GM21381 (cell line): Measurements from ENCODE around the gene PPP3CA.
A peak's percentile ranks its signal among the peaks of the same experiment; 100 is the strongest.
"Not testable (repeated sequence)": the region's sequence is repeated elsewhere in the genome, so short reads cannot be mapped to it uniquely, and the experiment has no call there.

ENCODE experiments used
- ATAC-seq: cut with Tn5 transposase; IDR thresholded peaks from one replicate; pipeline ENCODE4 v1.9.1; 2021; ENCODE audit warnings: mild to moderate bottlenecking, moderate library complexity; ENCODE audit not compliant: unreplicated experiment

Gene PPP3CA

DNA sequence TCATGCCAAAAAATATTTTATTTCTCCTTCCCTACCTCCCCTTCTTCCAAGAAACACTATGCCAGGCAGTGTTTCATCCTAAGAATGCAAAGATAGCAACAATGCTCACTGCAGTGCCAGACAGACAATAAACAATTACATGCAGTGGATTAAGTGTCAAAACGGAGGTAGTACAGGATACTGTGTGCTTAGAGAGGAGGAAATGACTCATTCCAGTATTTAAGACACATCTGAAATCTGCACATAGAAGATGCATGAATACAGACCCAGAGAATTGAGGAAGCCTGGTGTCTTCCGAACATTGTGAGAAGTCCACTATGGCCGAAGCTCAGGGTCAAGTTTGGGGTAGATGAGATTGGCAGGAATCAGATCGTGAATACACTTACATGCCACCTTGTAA, 326.4 kb downstream of the PPP3CA start:
- ATAC-seq, result peak; percentile 55

- ATAC-seq, result peak; percentile 58
These were observed 327.4 kb downstream of the PPP3CA start for GRCh38 chr4:101019941-101020401.

DNA sequence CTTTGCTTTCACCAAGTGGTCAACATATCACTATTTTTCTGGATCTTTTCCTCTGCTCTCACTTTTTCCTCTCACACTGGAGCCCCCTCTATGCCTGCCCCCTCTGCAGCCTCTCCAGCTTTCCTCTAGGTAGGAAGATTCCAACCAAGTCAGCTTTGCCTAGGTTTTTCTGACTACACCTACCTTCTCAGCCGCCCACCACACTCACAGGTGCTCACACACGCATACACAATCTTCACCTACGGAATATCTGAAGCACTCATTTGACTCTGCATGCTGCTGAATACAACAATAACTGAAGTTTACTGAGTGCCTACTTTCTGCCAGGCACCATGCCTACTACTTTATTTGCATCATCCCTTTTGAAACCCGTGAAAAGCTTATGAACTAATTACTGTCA, 328.0 kb downstream of the PPP3CA start:
- no peak for ATAC-seq

GRCh38 chr4:101018836-101019235, 328.5 kb downstream of the PPP3CA start:
- ATAC-seq, result peak; percentile 58

DNA sequence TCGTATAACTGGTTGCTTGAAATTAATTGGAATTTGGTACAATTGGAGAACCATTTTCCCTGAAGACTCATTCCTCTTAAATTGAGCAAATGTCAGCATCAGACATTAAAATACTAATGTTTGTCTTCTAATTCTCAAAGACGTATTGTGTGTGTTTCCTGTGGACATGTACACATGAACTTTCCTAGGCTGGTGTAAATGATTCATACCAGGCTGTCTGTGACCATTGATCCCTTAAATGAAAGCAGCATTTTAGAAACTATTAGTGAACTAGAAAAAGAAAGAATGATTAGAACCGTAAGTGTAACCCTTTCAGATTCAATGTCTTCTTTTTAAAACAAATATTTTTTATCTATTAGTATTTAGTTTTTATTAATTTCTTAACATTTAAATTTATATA, 332.9 kb downstream of the PPP3CA start:
- ATAC-seq, result peak; percentile 36

DNA sequence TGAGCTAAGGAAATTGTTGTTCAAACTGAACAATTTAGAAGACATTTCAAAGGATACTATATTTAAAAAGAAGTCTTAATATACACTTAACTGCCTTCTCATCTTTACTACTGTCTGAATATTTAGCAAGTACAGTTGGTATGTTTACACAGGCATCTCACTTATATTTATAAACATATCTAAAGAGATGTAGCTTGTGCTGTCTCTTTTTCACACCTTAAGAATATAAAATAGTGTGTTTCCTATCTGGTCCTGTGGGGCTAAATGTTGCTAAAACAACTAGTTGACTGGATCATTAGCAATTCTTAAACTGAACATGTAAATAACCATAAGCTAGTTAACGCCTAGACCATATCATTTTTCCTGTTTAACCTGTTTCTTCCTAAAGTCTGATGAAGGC, 336.3 kb downstream of the PPP3CA start:
- no peak for ATAC-seq

DNA sequence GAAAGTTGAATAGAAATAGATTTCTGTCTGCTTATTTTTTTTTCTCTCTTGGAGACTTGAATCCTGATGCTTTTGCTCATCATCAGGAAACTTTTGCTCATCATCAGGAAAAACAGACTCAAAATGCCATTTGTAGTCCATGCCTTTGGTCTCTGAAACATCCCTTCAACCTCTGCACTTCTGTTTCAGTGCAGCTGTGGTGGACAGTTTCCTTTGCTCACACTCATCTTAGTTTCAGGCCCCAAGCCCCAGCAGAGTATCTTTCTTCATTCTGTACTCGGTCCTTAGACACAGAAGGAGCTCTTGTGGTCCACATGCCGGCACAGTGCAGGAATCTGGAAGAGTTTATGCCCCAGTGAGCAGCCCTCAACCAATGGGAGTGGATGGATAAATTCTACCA, 337.9 kb downstream of the PPP3CA start:
- peak; percentile 70 for ATAC-seq

- no peak for ATAC-seq
These were observed 338.8 kb downstream of the PPP3CA start for GRCh38 chr4:101008503-101008902.

GRCh38 chr4:101005659-101006058, 341.7 kb downstream of the PPP3CA start:
- ATAC-seq, result no peak

DNA sequence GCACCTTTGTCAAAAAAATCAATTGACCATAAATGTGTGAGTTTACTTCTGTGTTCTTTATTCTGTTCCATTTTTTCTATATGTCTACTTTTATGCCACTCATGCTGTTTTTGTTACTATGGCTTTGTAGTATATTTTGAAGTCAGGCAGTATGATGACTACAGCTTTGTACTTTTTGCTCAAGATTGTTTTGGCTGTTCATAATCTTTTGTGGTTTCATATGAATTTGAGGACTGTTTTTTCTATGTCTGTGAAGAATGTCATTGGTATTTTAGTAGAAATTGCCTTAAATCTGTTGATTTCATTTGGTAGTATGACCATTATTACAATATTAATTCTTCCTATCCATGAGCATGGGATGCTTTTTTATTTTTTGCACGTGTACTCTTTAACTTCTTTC, 346.8 kb downstream of the PPP3CA start:
- no peak for ATAC-seq

GRCh38 chr4:100995671-100996070, 351.7 kb downstream of the PPP3CA start:
- ATAC-seq, result no peak

GRCh38 chr4:100995002-100995401, 352.3 kb downstream of the PPP3CA start:
- ATAC-seq, result not testable (repeated sequence)

- not testable (repeated sequence) for ATAC-seq
These were observed 355.8 kb downstream of the PPP3CA start for GRCh38 chr4:100991332-100992069.

- no peak for ATAC-seq
These were observed 357.9 kb downstream of the PPP3CA start for GRCh38 chr4:100989401-100989800.

DNA sequence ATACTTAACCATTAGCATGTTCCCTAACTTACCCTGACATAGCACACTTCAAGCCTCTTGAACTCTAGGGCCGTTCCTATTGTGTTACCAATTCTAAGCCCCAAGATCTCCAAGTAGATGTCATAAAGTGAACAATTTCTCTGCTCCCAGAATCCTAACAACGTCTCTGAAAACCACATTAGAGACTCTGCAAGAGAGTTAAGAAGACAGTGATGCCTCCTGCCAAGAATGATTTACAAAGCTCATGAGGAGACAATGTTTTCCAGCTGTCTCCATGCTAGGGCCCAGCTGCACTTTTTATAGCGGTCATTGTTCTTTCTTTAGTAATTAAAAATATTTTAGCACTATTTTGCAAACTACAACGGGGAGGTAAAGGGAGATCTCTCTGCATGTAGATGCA, 358.4 kb downstream of the PPP3CA start:
- ATAC-seq, result no peak

- ATAC-seq, result no peak
These were observed 360.9 kb downstream of the PPP3CA start for GRCh38 chr4:100986360-100986868.

DNA sequence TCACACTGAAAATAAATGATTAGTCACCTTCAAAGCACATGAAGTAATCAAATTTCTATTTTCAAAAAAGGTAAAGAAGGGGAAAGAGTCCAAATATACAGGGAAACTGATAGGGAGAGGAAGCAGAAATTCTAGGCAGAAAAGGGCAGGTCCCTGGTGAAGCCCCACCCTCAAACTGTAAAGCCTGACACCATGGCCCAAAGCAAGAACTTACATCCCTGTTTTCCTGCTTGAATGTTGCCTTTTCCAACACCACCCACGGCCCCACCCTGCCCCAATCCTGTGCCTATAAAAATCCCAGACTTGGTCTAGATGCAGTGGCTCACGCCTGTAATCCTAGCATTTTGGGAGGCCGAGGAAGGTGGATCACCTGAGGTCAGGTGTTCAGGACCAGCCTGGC, 361.8 kb downstream of the PPP3CA start:
- no peak for ATAC-seq

GRCh38 chr4:100984901-100985300, 362.4 kb downstream of the PPP3CA start:
- ATAC-seq, result no peak

DNA sequence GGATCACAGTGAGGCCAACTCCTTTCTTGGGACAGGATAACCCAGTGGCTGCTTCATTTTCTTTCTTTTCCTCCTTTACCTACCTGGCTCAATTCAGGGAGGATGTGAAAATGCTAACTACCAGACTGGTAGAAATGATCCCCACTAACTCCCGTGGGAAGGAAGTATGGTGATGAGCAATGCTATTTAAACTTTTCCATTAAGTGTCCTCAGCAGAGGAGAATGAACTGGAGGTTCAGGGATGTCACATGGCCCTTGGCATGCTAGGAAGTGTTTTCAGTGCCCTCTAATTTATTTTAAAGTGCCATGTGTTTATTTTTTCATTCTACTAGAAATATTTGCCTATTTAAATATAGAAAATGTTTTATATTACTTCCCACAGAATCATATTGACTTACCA, 363.9 kb downstream of the PPP3CA start:
- ATAC-seq, result no peak

DNA sequence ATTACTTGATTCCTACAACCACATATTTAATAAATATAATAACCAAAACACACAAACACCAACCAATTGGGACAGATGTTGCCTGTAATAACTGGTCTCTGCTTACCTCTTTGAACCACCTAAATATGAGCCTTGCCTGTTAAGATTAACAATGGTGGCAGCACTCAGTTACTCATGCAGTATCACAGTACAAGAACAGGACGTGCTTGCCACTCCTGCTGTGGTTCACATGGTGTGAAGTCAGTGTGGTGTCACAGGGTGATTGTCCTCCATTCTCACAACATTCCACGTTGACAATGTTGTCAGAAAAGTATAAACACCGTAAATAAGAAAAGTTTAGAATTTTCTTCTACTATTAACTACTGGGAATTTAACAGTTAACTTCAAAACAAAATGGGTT, 365.0 kb downstream of the PPP3CA start:
- ATAC-seq, result no peak

- no peak for ATAC-seq
These were observed 365.7 kb downstream of the PPP3CA start for GRCh38 chr4:100981447-100982204.

- ATAC-seq, result no peak
These were observed 367.6 kb downstream of the PPP3CA start for GRCh38 chr4:100979736-100980135.
